ENCODE results near the gene PDE4B.

The PDE4B gene

DNA sequence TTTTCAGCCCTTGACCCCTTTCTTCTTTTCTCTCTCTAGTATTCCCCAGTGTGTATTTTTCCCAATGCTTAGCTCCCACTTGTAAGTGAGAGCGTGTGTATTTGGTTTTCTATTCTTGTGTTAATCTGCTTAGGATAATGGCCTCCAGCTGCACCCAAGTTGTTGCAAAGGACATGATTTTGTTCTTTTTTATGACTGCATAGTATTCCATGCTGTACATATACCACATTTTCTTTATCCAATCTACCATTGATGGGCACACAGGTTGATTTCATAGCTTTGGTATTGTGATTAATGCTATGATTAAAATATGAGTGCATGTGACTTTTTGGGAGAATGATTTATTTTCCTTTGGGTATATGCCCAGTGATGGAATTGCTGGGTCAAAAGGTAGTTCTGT is 104.8 kb downstream of the PDE4B start:
- Histone ChIP-seq H3K9me2 (ENCODE audit: low read depth, low read length) (no peaks in the 10 kb centered on the region), H3K9ac (ENCODE audit: low read length) (no peak overlapping the region), H2AFZ (ENCODE audit: low read length) (no peak overlapping the region), H3K79me2 (ENCODE audit: insufficient read depth, low read length) (no peaks in the 10 kb centered on the region), H3K36me3 (ENCODE audit: insufficient read depth, low read length) (no peaks in the 10 kb centered on the region), H3K4me3 (ENCODE audit: low read depth, low read length, poor library complexity, severe bottlenecking) (no peak overlapping the region), H3K27ac (ENCODE audit: low read depth, low read length, poor library complexity, severe bottlenecking) (no peak overlapping the region), H3K27me3 (ENCODE audit: insufficient read depth, low read length) (no peaks in the 10 kb centered on the region), H3K9me3 (ENCODE audit: low read length) (no peaks in the 10 kb centered on the region), H3K4me1 (ENCODE audit: insufficient read depth, low read length, severe bottlenecking) (no peaks in the 10 kb centered on the region), H4K20me1 (ENCODE audit: insufficient read depth, low read length) (no peaks in the 10 kb centered on the region), H3K4me2 (ENCODE audit: low read length) (no peak overlapping the region), H3F3A (ENCODE audit: insufficient read depth, low read length) (no peaks in the 10 kb centered on the region)
- TF ChIP-seq, protein P1, sequence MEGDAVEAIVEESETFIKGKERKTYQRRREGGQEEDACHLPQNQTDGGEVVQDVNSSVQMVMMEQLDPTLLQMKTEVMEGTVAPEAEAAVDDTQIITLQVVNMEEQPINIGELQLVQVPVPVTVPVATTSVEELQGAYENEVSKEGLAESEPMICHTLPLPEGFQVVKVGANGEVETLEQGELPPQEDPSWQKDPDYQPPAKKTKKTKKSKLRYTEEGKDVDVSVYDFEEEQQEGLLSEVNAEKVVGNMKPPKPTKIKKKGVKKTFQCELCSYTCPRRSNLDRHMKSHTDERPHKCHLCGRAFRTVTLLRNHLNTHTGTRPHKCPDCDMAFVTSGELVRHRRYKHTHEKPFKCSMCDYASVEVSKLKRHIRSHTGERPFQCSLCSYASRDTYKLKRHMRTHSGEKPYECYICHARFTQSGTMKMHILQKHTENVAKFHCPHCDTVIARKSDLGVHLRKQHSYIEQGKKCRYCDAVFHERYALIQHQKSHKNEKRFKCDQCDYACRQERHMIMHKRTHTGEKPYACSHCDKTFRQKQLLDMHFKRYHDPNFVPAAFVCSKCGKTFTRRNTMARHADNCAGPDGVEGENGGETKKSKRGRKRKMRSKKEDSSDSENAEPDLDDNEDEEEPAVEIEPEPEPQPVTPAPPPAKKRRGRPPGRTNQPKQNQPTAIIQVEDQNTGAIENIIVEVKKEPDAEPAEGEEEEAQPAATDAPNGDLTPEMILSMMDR (IDR thresholded peaks at IDR 0.05; ENCODE audit: low read length) = no peak
- TF ChIP-seq EZH2 (IDR thresholded peaks at IDR 0.05; ENCODE audit: borderline replicate concordance, low read length) = no peak

DNA sequence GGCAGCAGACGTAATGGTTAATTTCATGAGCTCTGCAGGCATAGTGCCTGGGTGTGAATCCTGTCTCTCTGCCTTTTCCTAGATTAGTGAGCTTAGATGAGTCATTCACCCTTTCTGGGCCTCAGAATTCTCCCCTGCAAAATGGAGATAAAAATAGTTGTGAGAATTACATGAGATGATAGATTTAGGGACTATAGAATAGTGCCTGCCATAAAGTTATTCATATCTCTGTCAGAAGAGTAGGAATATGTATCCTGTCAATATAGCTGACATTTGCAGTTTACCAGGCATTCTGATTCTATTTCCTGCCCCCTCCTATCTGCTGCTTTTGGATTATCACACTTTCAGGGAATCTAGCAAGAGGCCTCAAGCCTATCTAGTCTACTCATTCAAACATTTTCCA is 112.0 kb downstream of the PDE4B start:
- no peaks in the 10 kb centered on the region for H3K9me2 ChIP-seq (ENCODE audit: low read depth, low read length)
- no peak overlapping the region for H3K9ac ChIP-seq (ENCODE audit: low read length)
- no peaks in the 10 kb centered on the region for H3F3A ChIP-seq (ENCODE audit: insufficient read depth, low read length)
- H3K27me3 ChIP-seq (ENCODE audit: insufficient read depth, low read length) = no peaks in the 10 kb centered on the region
- H3K27ac ChIP-seq (ENCODE audit: low read depth, low read length, poor library complexity, severe bottlenecking) = no peak overlapping the region
- no peaks in the 10 kb centered on the region for H3K79me2 ChIP-seq (ENCODE audit: insufficient read depth, low read length)
- H3K9me3 ChIP-seq (ENCODE audit: low read length) = no peaks in the 10 kb centered on the region
- H3K4me2 ChIP-seq (ENCODE audit: low read length) = no peak overlapping the region
- no peak for TF ChIP-seq EZH2 (IDR thresholded peaks at IDR 0.05; ENCODE audit: borderline replicate concordance, low read length)
- TF ChIP-seq, protein P1 (IDR thresholded peaks at IDR 0.05; ENCODE audit: low read length) = no peak
- H3K4me3 ChIP-seq (ENCODE audit: low read depth, low read length, poor library complexity, severe bottlenecking) = no peak overlapping the region
- H3K4me1 ChIP-seq (ENCODE audit: insufficient read depth, low read length, severe bottlenecking) = no peaks in the 10 kb centered on the region
- H4K20me1 ChIP-seq (ENCODE audit: insufficient read depth, low read length) = no peaks in the 10 kb centered on the region
- H2AFZ ChIP-seq (ENCODE audit: low read length) = no peak overlapping the region
- no peaks in the 10 kb centered on the region for H3K36me3 ChIP-seq (ENCODE audit: insufficient read depth, low read length)

DNA sequence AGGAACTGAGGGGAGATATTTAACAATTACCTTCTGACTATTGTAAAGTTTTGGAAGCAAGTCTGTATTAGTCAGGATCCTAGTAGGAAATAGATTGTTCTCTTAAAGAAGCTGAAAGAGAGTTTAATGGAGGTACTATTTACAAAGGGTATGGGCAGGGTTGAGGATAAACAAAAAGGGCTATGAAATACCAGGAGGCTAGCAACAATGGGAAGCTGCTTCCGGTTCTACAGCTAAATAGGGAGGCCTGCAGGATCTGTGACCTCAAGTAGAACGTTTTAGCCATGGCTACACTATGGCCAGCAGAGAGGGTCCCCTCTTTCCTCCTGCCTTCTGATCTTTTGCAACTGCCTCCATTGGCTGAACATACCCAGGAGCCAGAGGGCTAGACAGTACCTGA is 117.7 kb downstream of the PDE4B start:
- H3K27ac ChIP-seq (ENCODE audit: low read depth, low read length, poor library complexity, severe bottlenecking) = no peak overlapping the region
- H3K4me1 ChIP-seq (ENCODE audit: insufficient read depth, low read length, severe bottlenecking) = no peaks in the 10 kb centered on the region
- H4K20me1 ChIP-seq (ENCODE audit: insufficient read depth, low read length) = no peaks in the 10 kb centered on the region
- TF ChIP-seq EZH2 (IDR thresholded peaks at IDR 0.05; ENCODE audit: borderline replicate concordance, low read length) = no peak
- TF ChIP-seq, protein P1 (IDR thresholded peaks at IDR 0.05; ENCODE audit: low read length) = no peak
- no peaks in the 10 kb centered on the region for H3K36me3 ChIP-seq (ENCODE audit: insufficient read depth, low read length)
- no peak overlapping the region for H3K9ac ChIP-seq (ENCODE audit: low read length)
- H3K9me3 ChIP-seq (ENCODE audit: low read length) = no peaks in the 10 kb centered on the region
- no peak overlapping the region for H3K4me3 ChIP-seq (ENCODE audit: low read depth, low read length, poor library complexity, severe bottlenecking)
- no peaks in the 10 kb centered on the region for H3K79me2 ChIP-seq (ENCODE audit: insufficient read depth, low read length)
- H3K9me2 ChIP-seq (ENCODE audit: low read depth, low read length) = no peaks in the 10 kb centered on the region
- H2AFZ ChIP-seq (ENCODE audit: low read length) = no peak overlapping the region
- H3K27me3 ChIP-seq (ENCODE audit: insufficient read depth, low read length) = no peaks in the 10 kb centered on the region
- H3F3A ChIP-seq (ENCODE audit: insufficient read depth, low read length) = no peaks in the 10 kb centered on the region
- H3K4me2 ChIP-seq (ENCODE audit: low read length) = no peak overlapping the region
